ENCODE results near the gene C3orf80. TPM values are rescaled to one million over a fixed set of nuclear protein-coding genes. Genes with fewer than 3 reads are reported as not detected.
"Not testable (repeated sequence)": the region's sequence is repeated elsewhere in the genome, so short reads cannot be mapped to it uniquely, and the experiment has no call there.

The C3orf80 gene
- total and polyA plus RNA-seq, 2 donors (not counting 1 experiment from before 2014, with no cell fraction given) = not detected

DNA sequence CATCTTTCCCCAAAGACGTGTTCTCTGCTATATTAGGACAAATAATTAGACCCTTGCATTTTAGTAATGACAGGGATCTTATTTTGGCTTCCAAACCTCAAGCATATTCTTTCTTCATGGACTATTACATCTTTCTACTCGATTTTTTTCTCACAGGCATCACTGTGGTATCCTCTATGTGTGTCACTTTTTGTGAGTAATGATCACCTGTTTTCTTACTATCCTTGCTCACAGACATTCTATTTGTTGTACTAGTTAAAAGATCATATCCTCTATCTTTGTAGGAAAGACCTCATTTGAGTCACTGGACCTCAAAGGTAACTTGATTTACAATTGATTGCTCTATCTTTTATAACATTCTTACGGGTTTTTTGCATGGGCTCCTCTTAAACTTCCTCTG lies 6.8 kb downstream of the C3orf80 start:
- DNase-seq (no peak), ATAC-seq (ENCODE audit: low read depth) (no peak)
- intact Hi-C loops (cut with micrococcal nuclease) = no loop called here
- H3K27me3 Mint-ChIP-seq = peaks cover 31% of the 10 kb centered on the region
- Histone ChIP-seq H3K27ac (ENCODE audit: low read length in 2 of 2) (no peak overlapping the region), H3K36me3 (replicated peaks in 1 of 2; ENCODE audit: control extremely low read depth in 1 of 2, control insufficient read depth in 1 of 2, extremely low read depth in 1 of 2, insufficient read depth in 2 of 2, low read length in 1 of 2) (no peaks in the 10 kb centered on the region), H3K27me3 (replicated peaks in 1 of 4; ENCODE audit: control extremely low read depth in 1 of 4, control insufficient read depth in 3 of 4, insufficient read depth in 4 of 4, low read length in 3 of 4) (peaks cover 0 to 11% (median 2%) of the 10 kb centered on the region in 4 experiments), H3K4me1 (ENCODE audit: control insufficient read depth in 2 of 2, insufficient read depth in 2 of 2, low read length in 2 of 2) (no peaks in the 10 kb centered on the region), H3K79me2 (ENCODE audit: control insufficient read depth, insufficient read depth, low read length) (no peaks in the 10 kb centered on the region), H3K9me3 (ENCODE audit: control extremely low read depth in 1 of 3, control insufficient read depth in 2 of 3, insufficient read depth in 1 of 3, low read length in 2 of 3) (no peaks in the 10 kb centered on the region), H3K4me3 (ENCODE audit: control extremely low read depth in 1 of 5, extremely low read depth in 1 of 5, insufficient read depth in 1 of 5, low read depth in 2 of 5, low read length in 4 of 5) (no peak overlapping the region), H3K9ac (ENCODE audit: low read length) (no peak overlapping the region), H3K4me2 (replicated peaks; ENCODE audit: low read depth, low read length, poor library complexity, severe bottlenecking) (no peak overlapping the region), H4K20me1 (ENCODE audit: control insufficient read depth, insufficient read depth, low read length, poor library complexity, severe bottlenecking) (no peaks in the 10 kb centered on the region), H2AFZ (ENCODE audit: insufficient read depth, low read depth, low read length, poor library complexity, severe bottlenecking) (no peak overlapping the region)
- H3K4me3 Mint-ChIP-seq = no peak overlapping the region
- no peaks in the 10 kb centered on the region for H3K9me3 Mint-ChIP-seq (ENCODE audit: insufficient read depth)
- TF ChIP-seq EZH2 (IDR thresholded peaks at IDR 0.05; ENCODE audit: borderline replicate concordance, insufficient read depth, low read depth, low read length, poor library complexity, severe bottlenecking) = no peak
- TF ChIP-seq, protein P1, sequence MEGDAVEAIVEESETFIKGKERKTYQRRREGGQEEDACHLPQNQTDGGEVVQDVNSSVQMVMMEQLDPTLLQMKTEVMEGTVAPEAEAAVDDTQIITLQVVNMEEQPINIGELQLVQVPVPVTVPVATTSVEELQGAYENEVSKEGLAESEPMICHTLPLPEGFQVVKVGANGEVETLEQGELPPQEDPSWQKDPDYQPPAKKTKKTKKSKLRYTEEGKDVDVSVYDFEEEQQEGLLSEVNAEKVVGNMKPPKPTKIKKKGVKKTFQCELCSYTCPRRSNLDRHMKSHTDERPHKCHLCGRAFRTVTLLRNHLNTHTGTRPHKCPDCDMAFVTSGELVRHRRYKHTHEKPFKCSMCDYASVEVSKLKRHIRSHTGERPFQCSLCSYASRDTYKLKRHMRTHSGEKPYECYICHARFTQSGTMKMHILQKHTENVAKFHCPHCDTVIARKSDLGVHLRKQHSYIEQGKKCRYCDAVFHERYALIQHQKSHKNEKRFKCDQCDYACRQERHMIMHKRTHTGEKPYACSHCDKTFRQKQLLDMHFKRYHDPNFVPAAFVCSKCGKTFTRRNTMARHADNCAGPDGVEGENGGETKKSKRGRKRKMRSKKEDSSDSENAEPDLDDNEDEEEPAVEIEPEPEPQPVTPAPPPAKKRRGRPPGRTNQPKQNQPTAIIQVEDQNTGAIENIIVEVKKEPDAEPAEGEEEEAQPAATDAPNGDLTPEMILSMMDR (IDR thresholded peaks at IDR 0.05) = no peak
- WGBS (ENCODE audit: insufficient coverage) = no CpG with 5 or more reads among the region's 3 CpGs
- H3K4me1 Mint-ChIP-seq = no peaks in the 10 kb centered on the region
- H3K27ac Mint-ChIP-seq = no peak overlapping the region
- POLR2A ChIA-PET = no interaction called here
- CTCF ChIA-PET = no interaction called here

DNA sequence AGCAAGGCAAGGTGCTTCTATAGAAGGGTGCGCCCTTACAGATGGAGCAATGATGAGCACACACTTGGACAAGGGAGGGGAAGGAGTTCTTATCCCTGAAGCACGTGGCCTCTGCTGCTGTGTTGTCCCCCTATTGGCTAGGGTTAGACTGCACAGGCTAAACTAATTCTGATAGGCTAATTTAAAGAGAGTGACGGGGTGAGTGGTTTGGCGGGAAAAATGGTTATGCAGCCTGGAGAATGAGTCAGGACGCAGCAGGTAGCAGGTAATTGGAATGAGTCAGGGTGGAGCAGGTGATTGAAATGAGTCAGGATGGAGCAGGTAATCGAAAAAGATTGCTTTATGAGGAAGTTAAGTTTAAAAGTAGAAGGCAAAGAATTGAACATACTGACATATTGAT lies 15.5 kb downstream of the C3orf80 start:
- H3K36me3 ChIP-seq (replicated peaks in 1 of 2; ENCODE audit: control extremely low read depth in 1 of 2, control insufficient read depth in 1 of 2, extremely low read depth in 1 of 2, insufficient read depth in 2 of 2, low read length in 1 of 2); H3K9me3 ChIP-seq (ENCODE audit: control extremely low read depth in 1 of 3, control insufficient read depth in 2 of 3, insufficient read depth in 1 of 3, low read length in 2 of 3); H4K20me1 ChIP-seq (ENCODE audit: control insufficient read depth, insufficient read depth, low read length, poor library complexity, severe bottlenecking); POLR2A ChIA-PET; H3K27ac ChIP-seq (ENCODE audit: low read length in 2 of 2); H3K9me3 Mint-ChIP-seq (ENCODE audit: insufficient read depth); H3K4me3 ChIP-seq (ENCODE audit: control extremely low read depth in 1 of 5, extremely low read depth in 1 of 5, insufficient read depth in 1 of 5, low read depth in 2 of 5, low read length in 4 of 5); H3K79me2 ChIP-seq (ENCODE audit: control insufficient read depth, insufficient read depth, low read length); H2AFZ ChIP-seq (ENCODE audit: insufficient read depth, low read depth, low read length, poor library complexity, severe bottlenecking); intact Hi-C loops (cut with micrococcal nuclease); DNase-seq; H3K27ac Mint-ChIP-seq; H3K4me1 Mint-ChIP-seq; H3K9ac ChIP-seq (ENCODE audit: low read length); H3K4me1 ChIP-seq (ENCODE audit: control insufficient read depth in 2 of 2, insufficient read depth in 2 of 2, low read length in 2 of 2); H3K27me3 ChIP-seq (replicated peaks in 1 of 4; ENCODE audit: control extremely low read depth in 1 of 4, control insufficient read depth in 3 of 4, insufficient read depth in 4 of 4, low read length in 3 of 4); H3K4me3 Mint-ChIP-seq; H3K4me2 ChIP-seq (replicated peaks; ENCODE audit: low read depth, low read length, poor library complexity, severe bottlenecking); ATAC-seq (ENCODE audit: low read depth): not testable (repeated sequence)
- 81% methylated on average over 5 of the region's 6 CpGs for WGBS (ENCODE audit: insufficient coverage)
- peaks cover 21% of the 10 kb centered on the region for H3K27me3 Mint-ChIP-seq
- CTCF ChIA-PET = interaction anchor here (0.6 kb wide), 1 partner anchor 11 kb away, joined by 3 read pairs; no protein-coding TSS in a partner anchor

All from B cell (primary cell).